Activated T-helper 2 cell treated with anti-CD3 and anti-CD28 coated beads, Interferon-gamma antibody, Interleukin-2, Interleukin-4, amounts not matched to agents 10 μg/mL and 5 μg/mL and 100 μg/mL, durations not matched to agents 14 hours and 24 hours and 36 hours (primary cell): ENCODE measurements around the gene TSFM. TPM values are rescaled to one million over a fixed set of nuclear protein-coding genes. Genes with fewer than 3 reads are reported as not detected.

ENCODE experiments used
- DNase-seq: peaks from one replicate; pipeline ENCODE4 v3.0.0; 2021; ENCODE audit warnings: low spot score
- H3K27ac Mint-ChIP-seq: one replicate; pipeline ENCODE4 v1.8.0; 2021; ENCODE audit warnings: mixed read lengths
- H3K27me3 Mint-ChIP-seq: one replicate; pipeline ENCODE4 v1.8.0; 2021; ENCODE audit warnings: low read depth, mixed read lengths
- H3K36me3 Mint-ChIP-seq: one replicate; pipeline ENCODE4 v1.8.0; 2021; ENCODE audit warnings: low read depth, mixed read lengths
- H3K4me1 Mint-ChIP-seq: one replicate; pipeline ENCODE4 v1.8.0; 2021; ENCODE audit warnings: low read depth, mixed read lengths
- H3K4me3 Mint-ChIP-seq: one replicate; pipeline ENCODE4 v1.8.0; 2021; ENCODE audit warnings: low read depth, mild to moderate bottlenecking, moderate library complexity, mixed read lengths
- H3K9me3 Mint-ChIP-seq: one replicate; pipeline ENCODE4 v1.8.0; 2021; ENCODE audit warnings: mixed read lengths
- intact Hi-C: fragments of 100-400 bp; cut with micrococcal nuclease; formaldehyde crosslinking; loops from one replicate; pipeline ENCODE4 v1.15.1; 2023
- total RNA-seq: library from RNA; stranded (reverse); gene quantifications from 2 replicates; pipeline ENCODE4 v1.2.3, GENCODE V29; 2022

Gene TSFM
- total RNA-seq, 1 donor from 2014 or later = 52.7 TPM

GRCh38 chr12:57781244-57781643 lies 1.3 kb upstream of the TSFM start:
- Mint-ChIP-seq H3K9me3 (no peaks in the 10 kb centered on the region), H3K4me3 (no peak overlapping the region), H3K4me1 (peaks cover 21% of the 10 kb centered on the region), H3K36me3 (peaks cover 20% of the 10 kb centered on the region), H3K27me3 (no peaks in the 10 kb centered on the region), H3K27ac (no peak overlapping the region)
- intact Hi-C loops = loop anchor here (5.0 kb wide), 1 partner anchor 66 kb away; the partner anchor contains the start of gene CTDSP2
- no peak for DNase-seq

GRCh38 chr12:57781801-57782200 lies 786 bp upstream of the TSFM start:
- Mint-ChIP-seq H3K4me3 (no peak overlapping the region), H3K9me3 (no peaks in the 10 kb centered on the region), H3K27ac (peak overlapping the region; percentile 95), H3K4me1 (peaks cover 21% of the 10 kb centered on the region), H3K27me3 (no peaks in the 10 kb centered on the region), H3K36me3 (peaks cover 25% of the 10 kb centered on the region)
- intact Hi-C loops = loop anchor here (1.0 to 5.0 kb wide), 4 partner anchors 10 to 123 kb away; partner anchors contain the start of genes CTDSP2, EEF1AKMT3 and METTL1
- DNase-seq = no peak

- Mint-ChIP-seq H3K36me3 (peaks cover 26% of the 10 kb centered on the region), H3K27me3 (no peaks in the 10 kb centered on the region), H3K9me3 (no peaks in the 10 kb centered on the region), H3K4me3 (peak overlapping the region; percentile 98), H3K4me1 (peaks cover 21% of the 10 kb centered on the region), H3K27ac (peak overlapping the region; percentile 95)
- no peak for DNase-seq
- intact Hi-C loops = loop anchor here (1.0 to 5.0 kb wide), 4 partner anchors 10 to 123 kb away; partner anchors contain the start of genes CTDSP2, EEF1AKMT3 and METTL1
Measured at GRCh38 chr12:57782243-57782607, 362 bp upstream of the TSFM start.

GRCh38 chr12:57783466-57783801 lies 847 bp downstream of the TSFM start:
- intact Hi-C loops = loop anchor here (2.0 to 5.0 kb wide), 2 partner anchors 64 to 121 kb away; partner anchors contain the start of gene CTDSP2
- no peaks in the 10 kb centered on the region for H3K27me3 Mint-ChIP-seq
- H3K4me1 Mint-ChIP-seq = peaks cover 21% of the 10 kb centered on the region
- DNase-seq = no peak
- H3K27ac Mint-ChIP-seq = peak overlapping the region; percentile 95
- H3K9me3 Mint-ChIP-seq = no peaks in the 10 kb centered on the region
- H3K36me3 Mint-ChIP-seq = peaks cover 33% of the 10 kb centered on the region
- peak overlapping the region; percentile 98 for H3K4me3 Mint-ChIP-seq

- H3K27ac Mint-ChIP-seq = peak overlapping the region; percentile 7
- intact Hi-C loops = loop anchor here (2.0 to 5.0 kb wide), 2 partner anchors 63 to 121 kb away; partner anchors contain the start of gene CTDSP2
- no peaks in the 10 kb centered on the region for H3K9me3 Mint-ChIP-seq
- no peaks in the 10 kb centered on the region for H3K27me3 Mint-ChIP-seq
- peaks cover 36% of the 10 kb centered on the region for H3K36me3 Mint-ChIP-seq
- DNase-seq = no peak
- H3K4me1 Mint-ChIP-seq = peaks cover 21% of the 10 kb centered on the region
- H3K4me3 Mint-ChIP-seq = peak overlapping the region; percentile 66
Measured at GRCh38 chr12:57783861-57784260, 1.3 kb downstream of the TSFM start.

- no peak for DNase-seq
- intact Hi-C loops = no loop called here
- Mint-ChIP-seq H3K4me3 (no peak overlapping the region), H3K9me3 (no peaks in the 10 kb centered on the region), H3K36me3 (peaks cover 57% of the 10 kb centered on the region), H3K4me1 (peaks cover 11% of the 10 kb centered on the region), H3K27me3 (no peaks in the 10 kb centered on the region), H3K27ac (peak overlapping the region; percentile 55)
Measured at GRCh38 chr12:57793920-57794319, 11.3 kb downstream of the TSFM start.

GRCh38 chr12:57795354-57795753 lies 12.8 kb downstream of the TSFM start:
- no peak overlapping the region for H3K27ac Mint-ChIP-seq
- H3K4me1 Mint-ChIP-seq = peaks cover 11% of the 10 kb centered on the region
- DNase-seq = no peak
- no peaks in the 10 kb centered on the region for H3K9me3 Mint-ChIP-seq
- no peaks in the 10 kb centered on the region for H3K27me3 Mint-ChIP-seq
- H3K36me3 Mint-ChIP-seq = peaks cover 58% of the 10 kb centered on the region
- intact Hi-C loops = no loop called here
- H3K4me3 Mint-ChIP-seq = no peak overlapping the region

- no peak for DNase-seq
Measured at GRCh38 chr12:57796996-57797395, 14.4 kb downstream of the TSFM start.

GRCh38 chr12:57797933-57798332 lies 15.3 kb downstream of the TSFM start:
- Mint-ChIP-seq H3K27me3 (no peaks in the 10 kb centered on the region), H3K27ac (no peak overlapping the region), H3K9me3 (no peaks in the 10 kb centered on the region), H3K4me1 (peaks cover 9% of the 10 kb centered on the region), H3K4me3 (no peak overlapping the region), H3K36me3 (peaks cover 42% of the 10 kb centered on the region)
- intact Hi-C loops = no loop called here
- no peak for DNase-seq

More at GRCh38 chr12:57796996-57797395, 14.4 kb downstream of the TSFM start:
- peaks cover 11% of the 10 kb centered on the region for H3K4me1 Mint-ChIP-seq
- H3K27ac Mint-ChIP-seq = no peak overlapping the region
- H3K4me3 Mint-ChIP-seq = no peak overlapping the region
- H3K9me3 Mint-ChIP-seq = no peaks in the 10 kb centered on the region
- H3K36me3 Mint-ChIP-seq = peaks cover 51% of the 10 kb centered on the region
- no peaks in the 10 kb centered on the region for H3K27me3 Mint-ChIP-seq
- intact Hi-C loops = no loop called here

- no peak overlapping the region for H3K4me3 Mint-ChIP-seq
- no peak for DNase-seq
- H3K36me3 Mint-ChIP-seq = peaks cover 21% of the 10 kb centered on the region
- no peak overlapping the region for H3K27ac Mint-ChIP-seq
- intact Hi-C loops = no loop called here
- H3K27me3 Mint-ChIP-seq = no peaks in the 10 kb centered on the region
- H3K4me1 Mint-ChIP-seq = no peaks in the 10 kb centered on the region
- no peaks in the 10 kb centered on the region for H3K9me3 Mint-ChIP-seq
Measured at GRCh38 chr12:57800965-57801364, 18.4 kb downstream of the TSFM start.

- Mint-ChIP-seq H3K4me3 (no peak overlapping the region), H3K27ac (no peak overlapping the region), H3K9me3 (no peaks in the 10 kb centered on the region), H3K27me3 (no peaks in the 10 kb centered on the region), H3K36me3 (peaks cover 8% of the 10 kb centered on the region), H3K4me1 (no peaks in the 10 kb centered on the region)
- intact Hi-C loops = loop anchor here (1.0 kb wide), 1 partner anchor 103 kb away; no protein-coding TSS in a partner anchor
- DNase-seq = no peak
Measured at GRCh38 chr12:57802607-57803006, 20.0 kb downstream of the TSFM start.

GRCh38 chr12:57803319-57803893 lies 20.8 kb downstream of the TSFM start:
- no peaks in the 10 kb centered on the region for H3K4me1 Mint-ChIP-seq
- H3K4me3 Mint-ChIP-seq = no peak overlapping the region
- peaks cover 8% of the 10 kb centered on the region for H3K36me3 Mint-ChIP-seq
- DNase-seq = no peak
- intact Hi-C loops = loop anchor here (1.0 kb wide), 1 partner anchor 102 kb away; no protein-coding TSS in a partner anchor
- no peaks in the 10 kb centered on the region for H3K27me3 Mint-ChIP-seq
- no peaks in the 10 kb centered on the region for H3K9me3 Mint-ChIP-seq
- H3K27ac Mint-ChIP-seq = no peak overlapping the region

- Mint-ChIP-seq H3K36me3 (no peaks in the 10 kb centered on the region), H3K4me1 (no peaks in the 10 kb centered on the region), H3K27me3 (no peaks in the 10 kb centered on the region), H3K4me3 (no peak overlapping the region), H3K9me3 (no peaks in the 10 kb centered on the region), H3K27ac (no peak overlapping the region)
- DNase-seq = no peak
- intact Hi-C loops = no loop called here
Measured at GRCh38 chr12:57806677-57807076, 24.1 kb downstream of the TSFM start.
